ENCODE data around the gene RPL37. TPM values are rescaled to one million over a fixed set of nuclear protein-coding genes. Genes with fewer than 3 reads are reported as not detected.

Gene RPL37
- total and polyA plus RNA-seq, 11 donors = 32.7 to 898 (median 613) TPM

- intact Hi-C loops (cut with DNase I) = loop anchor here in 1 of 10 donors (5.0 kb wide), 1 partner anchor 36 kb away; no protein-coding TSS in a partner anchor
- peak in 1 of 2 donors; percentile 16 for TF ChIP-seq POLR2A (IDR thresholded peaks at IDR 0.05)
- TF ChIP-seq, protein P1, sequence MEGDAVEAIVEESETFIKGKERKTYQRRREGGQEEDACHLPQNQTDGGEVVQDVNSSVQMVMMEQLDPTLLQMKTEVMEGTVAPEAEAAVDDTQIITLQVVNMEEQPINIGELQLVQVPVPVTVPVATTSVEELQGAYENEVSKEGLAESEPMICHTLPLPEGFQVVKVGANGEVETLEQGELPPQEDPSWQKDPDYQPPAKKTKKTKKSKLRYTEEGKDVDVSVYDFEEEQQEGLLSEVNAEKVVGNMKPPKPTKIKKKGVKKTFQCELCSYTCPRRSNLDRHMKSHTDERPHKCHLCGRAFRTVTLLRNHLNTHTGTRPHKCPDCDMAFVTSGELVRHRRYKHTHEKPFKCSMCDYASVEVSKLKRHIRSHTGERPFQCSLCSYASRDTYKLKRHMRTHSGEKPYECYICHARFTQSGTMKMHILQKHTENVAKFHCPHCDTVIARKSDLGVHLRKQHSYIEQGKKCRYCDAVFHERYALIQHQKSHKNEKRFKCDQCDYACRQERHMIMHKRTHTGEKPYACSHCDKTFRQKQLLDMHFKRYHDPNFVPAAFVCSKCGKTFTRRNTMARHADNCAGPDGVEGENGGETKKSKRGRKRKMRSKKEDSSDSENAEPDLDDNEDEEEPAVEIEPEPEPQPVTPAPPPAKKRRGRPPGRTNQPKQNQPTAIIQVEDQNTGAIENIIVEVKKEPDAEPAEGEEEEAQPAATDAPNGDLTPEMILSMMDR (IDR thresholded peaks at IDR 0.05) = peak in 1 of 12 donors; percentile 12
- Histone ChIP-seq H3K27me3 (no peaks in the 10 kb centered on the region), H3K4me3 (peak within 1 kb of the TSS; percentile 15 to 63 (median 50)), H3K27ac (peak within 1 kb of the TSS; percentile 47 to 93 (median 78)), H3K9me3 (no peaks in the 10 kb centered on the region), H3K4me1 (peaks cover 0 to 38% (median 5%) of the 10 kb centered on the region in 12 donors), H3K36me3 (peaks cover 0 to 17% (median 0%) of the 10 kb centered on the region in 9 donors)
- 24 to 30% (median 26%) methylated on average over 9 of the region's 9 CpGs for WGBS, 4 donors
- DNase-seq (no peak), ATAC-seq (peak; percentile 50 to 72 (median 56))
Observed at GRCh38 chr5:40841068-40841805, 6.2 kb upstream of the RPL37 start, which contains the start of gene CARD6. Gene CARD6 (plus strand): TSS chr5:40841367. CDS start chr5:40841383, 16 bp downstream.

GRCh38 chr5:40838086-40838485 is 3.1 kb upstream of the RPL37 start:
- DNase-seq = no peak
- Histone ChIP-seq H3K36me3 (peaks cover 0 to 13% (median 10%) of the 10 kb centered on the region in 9 donors), H3K4me1 (peaks cover 0 to 45% (median 23%) of the 10 kb centered on the region in 12 donors), H3K27me3 (no peaks in the 10 kb centered on the region), H3K9me3 (no peaks in the 10 kb centered on the region), H3K27ac (no peak overlapping the region), H3K4me3 (no peak overlapping the region)
- intact Hi-C loops (cut with DNase I) = loop anchor here in 5 of 10 donors (5.0 to 10.0 kb wide), 4 partner anchors 39 to 161 kb away; partner anchors contain the start of genes TTC33 (in 5 of the 5) and PTGER4 (in 1 of the 5)
- TF ChIP-seq, protein P1 (IDR thresholded peaks at IDR 0.05) = no peak
- no peak for TF ChIP-seq POLR2A (IDR thresholded peaks at IDR 0.05)
- WGBS, 4 donors = 94 to 96% (median 95%) methylated on average over 6 of the region's 6 CpGs
- ATAC-seq = no peak

GRCh38 chr5:40834391-40834848 is 602 bp downstream of the RPL37 start:
- Histone ChIP-seq H3K27me3 (no peaks in the 10 kb centered on the region), H3K36me3 (peaks cover 0 to 49% (median 47%) of the 10 kb centered on the region in 9 donors), H3K9me3 (no peaks in the 10 kb centered on the region), H3K4me3 (peak overlapping the region; percentile 64 to 82 (median 74)), H3K4me1 (peaks cover 0 to 40% (median 23%) of the 10 kb centered on the region in 12 donors), H3K27ac (peak overlapping the region; percentile 93 to 99 (median 98))
- ATAC-seq (peak in 1 of 4 donors; percentile 17), DNase-seq (no peak)
- no peak for TF ChIP-seq POLR2A (IDR thresholded peaks at IDR 0.05)
- TF ChIP-seq, protein P1 (IDR thresholded peaks at IDR 0.05) = no peak
- intact Hi-C loops (cut with DNase I) = loop anchor here in 7 of 10 donors (2.0 to 10.0 kb wide), 2 partner anchors 80 kb away; partner anchors contain the start of gene TTC33 (in 7 of the 7)
- 1 to 2% (median 1%) methylated on average over 21 of the region's 21 CpGs for WGBS, 4 donors

Measured in heart left ventricle (tissue), 16 donors.